GM18498 (cell line): ENCODE measurements around the gene NMU.
"Not testable (repeated sequence)": the region's sequence is repeated elsewhere in the genome, so short reads cannot be mapped to it uniquely, and the experiment has no call there.

ENCODE experiments used
- ATAC-seq: cut with Tn5 transposase; IDR thresholded peaks from one replicate; pipeline ENCODE4 v1.9.1; 2021; ENCODE audit warnings: mild to moderate bottlenecking, moderate library complexity; ENCODE audit not compliant: unreplicated experiment

The NMU gene

GRCh38 chr4:55635741-55636655, at the start of gene NMU:
Gene NMU (minus strand): TSS chr4:55636298. CDS start chr4:55636192, 106 bp downstream.
- ATAC-seq, result peak; percentile 93

GRCh38 chr4:55684276-55684675, 48.2 kb upstream of the NMU start:
- no peak for ATAC-seq

GRCh38 chr4:55682797-55683196, 46.7 kb upstream of the NMU start:
- not testable (repeated sequence) for ATAC-seq

DNA sequence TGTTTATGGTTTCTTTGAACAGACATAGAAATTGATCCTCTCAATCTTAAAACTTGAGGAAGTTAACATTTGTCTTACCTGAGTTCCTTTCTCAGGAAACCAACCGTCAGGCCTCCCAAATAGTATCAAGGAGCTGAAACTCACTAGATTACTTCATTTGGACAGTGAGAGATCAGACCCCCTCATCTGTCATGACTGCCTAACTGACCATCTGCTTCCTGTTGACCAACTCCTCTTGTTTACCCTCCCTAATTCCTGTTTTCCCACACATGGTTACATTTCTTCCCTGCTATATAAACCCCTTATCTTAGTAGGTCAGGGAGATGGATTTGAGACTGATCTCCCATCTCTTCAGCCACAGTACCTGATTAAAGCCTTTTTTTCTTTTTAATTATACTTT, 46.2 kb upstream of the NMU start:
- no peak for ATAC-seq

DNA sequence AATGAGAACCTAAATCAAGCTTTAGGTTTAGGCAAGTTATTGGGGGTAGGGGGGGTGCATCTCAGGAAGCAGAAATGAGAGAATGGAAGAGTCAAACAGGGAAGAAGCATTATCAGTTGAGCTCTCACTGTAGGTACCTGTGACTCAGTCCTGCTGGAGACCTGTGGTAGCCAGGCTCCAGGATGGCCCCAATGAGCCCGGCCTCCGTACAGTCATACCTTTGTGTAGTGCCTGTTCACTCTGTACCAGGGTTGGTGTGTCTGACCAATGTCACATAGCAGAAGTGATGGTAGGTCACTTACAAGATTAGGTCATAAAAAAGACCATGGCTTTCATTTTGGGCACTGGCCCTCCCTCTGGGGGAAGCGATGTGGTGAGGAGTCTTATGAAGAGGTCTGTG, 45.3 kb upstream of the NMU start:
- no peak for ATAC-seq

DNA sequence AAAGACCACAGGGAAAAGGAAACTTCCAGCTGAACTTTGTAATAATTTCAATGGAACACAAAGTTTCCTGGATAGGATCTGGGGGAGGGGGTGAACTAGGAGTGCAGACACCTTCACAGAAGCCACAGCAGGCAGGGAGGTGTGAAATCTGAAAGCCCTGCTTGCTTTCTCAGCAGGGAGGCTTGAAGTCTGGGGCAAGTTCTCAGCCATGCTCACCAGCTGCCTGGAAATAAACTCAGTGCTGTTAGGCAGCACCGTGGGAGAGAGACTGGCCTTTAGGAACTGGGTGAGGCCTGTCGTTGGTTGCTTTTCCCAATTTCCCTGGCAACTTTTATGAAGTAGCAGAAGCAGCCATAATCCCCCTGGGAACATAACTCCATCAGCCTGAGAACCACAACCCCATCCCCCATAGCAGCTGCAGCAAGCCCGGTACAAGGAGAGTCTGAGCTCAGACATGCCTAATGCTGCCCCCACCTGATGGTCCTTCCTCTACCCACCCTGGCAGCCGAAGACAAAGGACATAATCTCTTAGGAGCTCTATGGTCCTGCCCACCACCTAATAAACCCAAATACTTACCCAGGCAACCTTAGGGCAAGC, 39.2 kb upstream of the NMU start:
- ATAC-seq, result no peak

GRCh38 chr4:55673424-55673823, 37.3 kb upstream of the NMU start:
- ATAC-seq, result no peak

DNA sequence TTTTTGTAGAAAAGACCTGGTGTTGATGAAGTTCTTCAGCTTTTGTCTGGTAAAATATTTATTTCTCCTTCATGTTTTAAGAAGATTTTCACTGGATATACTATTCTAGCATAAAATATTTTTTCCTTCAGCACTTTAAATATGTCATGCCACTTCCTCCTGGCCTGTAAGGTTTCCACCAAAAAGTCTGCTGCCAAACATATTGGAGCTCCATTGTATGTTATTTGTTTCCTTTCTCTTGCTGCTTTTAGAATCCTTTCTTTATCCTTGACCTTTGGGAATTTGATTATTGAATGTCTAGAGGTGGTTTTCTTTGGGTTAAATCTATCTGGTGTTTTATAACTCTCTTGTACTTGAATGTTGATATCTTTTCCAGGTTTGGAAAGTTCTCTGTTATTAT, 35.6 kb upstream of the NMU start:
- no peak for ATAC-seq

DNA sequence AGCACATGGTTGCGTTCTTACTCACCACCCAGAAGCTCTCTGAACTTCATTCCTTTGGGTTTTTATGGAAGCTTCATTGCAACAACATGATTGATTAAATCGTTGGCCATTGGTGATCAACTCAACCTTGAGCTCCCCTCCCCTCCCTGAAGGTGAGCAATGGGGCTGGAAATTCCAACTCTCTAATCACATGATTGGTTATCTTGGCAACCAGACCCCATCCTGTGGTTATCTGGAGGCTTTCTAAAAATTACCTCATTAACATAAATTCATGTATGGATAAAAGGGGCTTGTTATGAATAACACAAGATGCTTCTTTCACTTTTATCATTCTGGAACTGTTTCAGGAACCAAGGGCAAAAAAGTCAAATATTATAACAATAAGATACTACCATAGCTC, 34.6 kb upstream of the NMU start:
- no peak for ATAC-seq

GRCh38 chr4:55668449-55668848, 32.4 kb upstream of the NMU start:
- no peak for ATAC-seq

GRCh38 chr4:55666535-55666934, 30.4 kb upstream of the NMU start:
- ATAC-seq, result no peak

DNA sequence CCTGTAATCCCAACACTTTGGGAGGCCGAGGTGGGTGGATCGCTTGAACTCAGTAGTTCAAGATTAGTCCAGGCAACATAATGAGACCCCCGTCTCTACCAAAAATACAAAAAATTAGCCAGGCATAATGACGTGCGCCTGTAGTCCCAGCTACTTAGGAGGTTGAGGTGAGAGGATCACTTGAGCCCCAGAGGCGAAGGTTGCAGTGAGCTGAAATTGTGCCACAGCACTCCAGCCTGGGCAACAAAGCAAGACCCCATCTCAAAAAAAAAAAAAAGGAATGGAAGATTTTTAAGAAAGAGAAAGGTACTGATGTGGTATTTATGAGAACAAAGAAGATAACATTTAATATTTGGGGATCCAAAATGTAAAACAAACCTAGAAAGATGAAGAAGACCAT, 27.0 kb upstream of the NMU start:
- ATAC-seq, result no peak

DNA sequence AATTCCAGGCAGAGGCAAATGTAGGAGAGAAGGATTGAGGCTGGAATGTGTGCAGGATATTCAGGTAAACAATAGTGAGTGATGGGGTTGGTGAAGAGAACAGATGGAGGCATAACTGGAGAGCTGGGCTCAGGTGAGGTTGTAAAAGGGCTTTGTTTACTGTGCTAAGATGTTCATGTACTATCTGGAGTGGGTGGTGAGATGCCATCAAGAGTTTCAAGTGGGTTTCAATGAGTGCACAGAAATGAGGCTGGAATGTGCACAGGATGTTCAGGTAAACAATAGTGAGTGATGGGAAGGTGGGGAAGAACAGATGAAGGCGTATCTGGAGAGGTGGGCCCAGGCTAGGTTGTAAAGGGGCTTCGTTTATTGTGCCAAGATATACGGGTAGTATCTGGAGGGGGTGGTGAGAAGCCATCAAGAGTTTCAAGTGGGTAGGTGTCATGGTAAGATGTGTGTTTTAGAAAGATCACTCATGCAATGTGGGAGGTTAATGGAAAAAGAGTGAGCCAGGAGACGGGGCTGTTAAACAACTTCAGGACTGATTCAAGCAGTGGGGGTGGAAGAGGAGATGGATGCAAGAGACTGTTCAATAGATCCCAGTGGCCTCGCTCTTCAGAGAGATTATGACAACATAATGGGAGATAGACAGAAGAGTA, 25.4 kb upstream of the NMU start:
- ATAC-seq, result no peak

DNA sequence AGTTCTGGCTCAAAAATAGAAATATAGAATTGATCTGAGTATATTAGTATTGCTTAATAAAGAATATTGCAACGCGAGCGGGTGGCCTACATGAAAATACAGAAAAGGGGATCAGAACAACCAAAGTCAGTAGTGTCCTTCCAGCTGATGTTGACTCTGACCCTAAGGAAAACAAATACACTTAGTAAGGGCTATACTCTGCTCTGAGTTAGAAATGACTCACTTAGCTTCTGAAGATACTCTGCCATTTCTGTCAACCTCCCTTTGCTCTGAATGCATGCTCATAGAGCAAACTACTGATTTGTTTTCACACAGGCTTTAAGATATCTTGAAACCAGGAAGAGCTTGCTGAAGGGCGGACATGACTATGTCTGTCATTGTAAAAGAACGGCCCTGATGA, 22.6 kb upstream of the NMU start:
- ATAC-seq, result no peak

DNA sequence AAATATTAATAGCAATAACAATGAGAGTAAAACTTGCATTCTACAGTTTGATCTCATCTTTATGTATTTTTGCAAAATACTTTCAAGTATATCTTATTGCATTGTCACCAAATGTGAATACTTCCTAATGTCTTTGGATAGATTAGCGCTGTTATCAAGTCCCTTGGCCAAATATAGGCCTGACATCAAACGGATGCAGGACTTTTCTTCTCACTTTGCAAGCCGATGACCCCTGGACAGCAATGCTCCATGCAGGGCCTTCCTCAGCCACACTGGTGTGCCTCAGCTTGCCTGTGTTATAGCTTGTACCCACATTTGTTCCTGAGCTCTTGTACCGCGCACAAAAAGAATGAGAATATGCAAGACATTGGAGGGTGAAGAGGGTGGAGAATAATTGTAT, 18.0 kb upstream of the NMU start:
- no peak for ATAC-seq

- no peak for ATAC-seq
Observed at GRCh38 chr4:55650483-55650882, 14.4 kb upstream of the NMU start.

DNA sequence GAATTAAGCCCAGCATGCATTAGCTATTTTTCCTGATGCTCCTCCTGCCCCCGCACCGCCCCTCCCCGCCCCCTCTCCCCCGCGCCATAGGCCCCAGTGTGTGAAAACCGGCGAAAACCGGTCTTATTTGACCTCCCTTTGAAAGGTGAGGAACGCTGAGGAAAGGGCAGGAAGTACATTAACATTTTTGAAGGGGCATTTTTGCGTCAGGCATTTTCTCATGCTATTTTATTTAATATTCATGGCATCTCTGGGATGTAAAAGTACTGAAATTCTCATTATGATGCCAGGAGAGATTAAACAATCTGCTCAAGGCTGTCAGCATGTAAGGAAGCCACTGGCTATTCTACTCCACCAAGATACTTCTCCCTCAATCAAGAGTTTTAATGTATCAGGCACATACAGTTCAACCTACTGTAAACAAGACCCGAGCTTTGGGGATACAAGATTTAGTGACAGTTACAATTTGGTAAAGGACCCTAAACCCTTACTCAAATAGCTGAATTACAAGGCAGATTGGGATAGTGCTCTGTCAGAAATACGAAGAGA, 1.2 kb upstream of the NMU start:
- no peak for ATAC-seq

GRCh38 chr4:55636656-55636999, 530 bp upstream of the NMU start:
- peak; percentile 13 for ATAC-seq

- ATAC-seq, result peak; percentile 15
Observed at GRCh38 chr4:55635282-55635681, 816 bp downstream of the NMU start.

- no peak for ATAC-seq
Observed at GRCh38 chr4:55634417-55635128, 1.5 kb downstream of the NMU start.

GRCh38 chr4:55633903-55634302, 2.2 kb downstream of the NMU start:
- no peak for ATAC-seq
